GM04504 (cell line): ENCODE results near the gene USP17L17.
"Not testable (repeated sequence)": the region's sequence is repeated elsewhere in the genome, so short reads cannot be mapped to it uniquely, and the experiment has no call there.

Experiments
- DNase-seq: peaks from one replicate; pipeline ENCODE4 v3.0.0-alpha.2; 2012; ENCODE audit warnings: low read depth

The USP17L17 gene, protein sequence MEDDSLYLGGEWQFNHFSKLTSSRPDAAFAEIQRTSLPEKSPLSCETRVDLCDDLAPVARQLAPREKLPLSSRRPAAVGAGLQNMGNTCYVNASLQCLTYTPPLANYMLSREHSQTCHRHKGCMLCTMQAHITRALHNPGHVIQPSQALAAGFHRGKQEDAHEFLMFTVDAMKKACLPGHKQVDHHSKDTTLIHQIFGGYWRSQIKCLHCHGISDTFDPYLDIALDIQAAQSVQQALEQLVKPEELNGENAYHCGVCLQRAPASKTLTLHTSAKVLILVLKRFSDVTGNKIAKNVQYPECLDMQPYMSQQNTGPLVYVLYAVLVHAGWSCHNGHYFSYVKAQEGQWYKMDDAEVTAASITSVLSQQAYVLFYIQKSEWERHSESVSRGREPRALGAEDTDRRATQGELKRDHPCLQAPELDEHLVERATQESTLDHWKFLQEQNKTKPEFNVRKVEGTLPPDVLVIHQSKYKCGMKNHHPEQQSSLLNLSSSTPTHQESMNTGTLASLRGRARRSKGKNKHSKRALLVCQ

DNA sequence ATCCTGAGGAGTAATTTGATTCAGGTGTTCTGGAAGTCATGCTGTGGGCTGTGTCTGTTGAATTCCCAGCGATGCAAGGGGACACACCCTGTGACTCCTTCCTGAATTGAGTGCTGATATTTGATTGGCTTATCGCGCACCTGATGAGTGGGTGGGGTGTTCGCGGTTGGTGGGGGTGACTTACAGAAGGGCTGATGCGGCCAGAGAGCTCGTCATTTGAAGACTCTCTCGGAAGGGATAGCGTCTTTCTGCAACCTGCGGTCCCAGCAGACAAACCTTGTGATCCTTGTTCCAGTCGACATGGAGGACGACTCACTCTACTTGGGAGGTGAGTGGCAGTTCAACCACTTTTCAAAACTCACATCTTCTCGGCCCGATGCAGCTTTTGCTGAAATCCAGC lies at the start of gene USP17L17:
USP17L17 (plus strand) TSS at position 301 of the 400 bp plus-strand sequence; CDS start at position 301, 0 bp downstream.
- not testable (repeated sequence) for DNase-seq

DNA sequence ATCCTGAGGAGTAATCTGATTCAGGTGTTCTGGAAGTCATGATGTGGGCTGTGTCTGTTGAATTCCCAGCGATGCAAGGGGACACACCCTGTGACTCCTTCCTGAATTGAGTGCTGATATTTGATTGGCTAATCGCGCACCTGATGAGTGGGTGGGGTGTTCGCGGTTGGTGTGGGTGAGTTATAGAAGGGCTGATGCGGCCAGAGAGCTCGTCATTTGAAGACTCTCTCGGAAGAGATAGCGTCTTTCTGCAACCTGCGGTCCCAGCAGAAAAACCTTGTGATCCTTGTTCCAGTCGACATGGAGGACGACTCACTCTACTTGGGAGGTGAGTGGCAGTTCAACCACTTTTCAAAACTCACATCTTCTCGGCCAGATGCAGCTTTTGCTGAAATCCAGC lies 33.3 kb upstream of the USP17L17 start, which contains the start of gene USP17L10:
USP17L10 (plus strand) TSS at position 301 of the 400 bp plus-strand sequence; CDS start at position 301, 0 bp downstream.
- DNase-seq: not testable (repeated sequence)

DNA sequence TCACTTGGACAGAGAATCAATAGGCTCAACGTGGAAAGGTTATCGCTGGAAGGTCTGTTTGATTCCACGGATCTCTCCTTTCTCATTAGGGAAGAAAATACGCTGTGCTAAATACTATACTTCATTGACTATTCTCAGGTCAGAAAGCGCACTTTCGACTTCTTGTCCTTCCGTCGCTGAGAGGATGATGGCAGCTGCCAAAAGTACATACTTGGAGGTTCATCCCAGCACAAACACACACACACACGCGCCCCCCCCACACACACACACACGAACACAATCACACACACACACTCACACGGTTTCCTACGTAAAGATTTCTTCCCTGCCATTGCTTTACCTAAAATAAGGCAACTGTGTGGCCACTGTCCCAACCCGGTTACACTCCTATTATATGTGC lies 29.0 kb upstream of the USP17L17 start:
- DNase-seq: not testable (repeated sequence)

DNA sequence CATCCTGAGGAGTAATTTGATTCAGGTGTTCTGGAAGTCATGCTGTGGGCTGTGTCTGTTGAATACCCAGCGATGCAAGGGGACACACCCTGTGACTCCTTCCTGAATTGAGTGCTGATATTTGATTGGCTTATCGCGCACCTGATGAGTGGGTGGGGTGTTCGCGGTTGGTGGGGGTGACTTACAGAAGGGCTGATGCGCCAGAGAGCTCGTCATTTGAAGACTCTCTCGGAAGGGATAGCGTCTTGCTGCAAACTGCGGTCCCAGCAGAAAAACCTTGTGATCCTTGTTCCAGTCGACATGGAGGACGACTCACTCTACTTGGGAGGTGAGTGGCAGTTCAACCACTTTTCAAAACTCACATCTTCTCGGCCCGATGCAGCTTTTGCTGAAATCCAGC lies 28.6 kb upstream of the USP17L17 start, which contains the start of gene USP17L11:
USP17L11 (plus strand) TSS at position 301 of the 400 bp plus-strand sequence; CDS start at position 301, 0 bp downstream.
- DNase-seq: not testable (repeated sequence)

DNA sequence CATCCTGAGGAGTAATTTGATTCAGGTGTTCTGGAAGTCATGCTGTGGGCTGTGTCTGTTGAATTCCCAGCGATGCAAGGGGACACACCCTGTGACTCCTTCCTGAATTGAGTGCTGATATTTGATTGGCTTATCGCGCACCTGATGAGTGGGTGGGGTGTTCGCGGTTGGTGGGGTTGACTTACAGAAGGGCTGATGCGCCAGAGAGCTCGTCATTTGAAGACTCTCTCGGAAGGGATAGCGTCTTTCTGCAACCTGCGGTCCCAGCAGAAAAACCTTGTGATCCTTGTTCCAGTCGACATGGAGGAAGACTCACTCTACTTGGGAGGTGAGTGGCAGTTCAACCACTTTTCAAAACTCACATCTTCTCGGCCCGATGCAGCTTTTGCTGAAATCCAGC lies 23.8 kb upstream of the USP17L17 start, which contains the start of gene USP17L12:
USP17L12 (plus strand) TSS at position 301 of the 400 bp plus-strand sequence; CDS start at position 301, 0 bp downstream.
- not testable (repeated sequence) for DNase-seq

DNA sequence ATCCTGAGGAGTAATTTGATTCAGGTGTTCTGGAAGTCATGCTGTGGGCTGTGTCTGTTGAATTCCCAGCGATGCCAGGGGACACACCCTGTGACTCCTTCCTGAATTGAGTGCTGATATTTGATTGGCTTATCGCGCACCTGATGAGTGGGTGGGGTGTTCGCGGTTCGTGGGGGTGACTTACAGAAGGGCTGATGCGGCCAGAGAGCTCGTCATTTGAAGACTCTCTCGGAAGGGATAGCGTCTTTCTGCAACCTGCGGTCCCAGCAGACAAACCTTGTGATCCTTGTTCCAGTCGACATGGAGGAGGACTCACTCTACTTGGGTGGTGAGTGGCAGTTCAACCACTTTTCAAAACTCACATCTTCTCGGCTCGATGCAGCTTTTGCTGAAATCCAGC lies 19.1 kb upstream of the USP17L17 start, which contains the start of gene USP17L13:
USP17L13 (plus strand) TSS at position 301 of the 400 bp plus-strand sequence; CDS start at position 301, 0 bp downstream.
- DNase-seq: not testable (repeated sequence)

DNA sequence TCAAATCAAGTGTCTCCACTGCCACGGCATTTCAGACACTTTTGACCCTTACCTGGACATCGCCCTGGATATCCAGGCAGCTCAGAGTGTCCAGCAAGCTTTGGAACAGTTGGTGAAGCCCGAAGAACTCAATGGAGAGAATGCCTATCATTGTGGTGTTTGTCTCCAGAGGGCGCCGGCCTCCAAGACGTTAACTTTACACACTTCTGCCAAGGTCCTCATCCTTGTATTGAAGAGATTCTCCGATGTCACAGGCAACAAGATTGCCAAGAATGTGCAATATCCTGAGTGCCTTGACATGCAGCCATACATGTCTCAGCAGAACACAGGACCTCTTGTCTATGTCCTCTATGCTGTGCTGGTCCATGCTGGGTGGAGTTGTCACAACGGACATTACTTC lies 13.4 kb upstream of the USP17L17 start:
- DNase-seq: not testable (repeated sequence)

DNA sequence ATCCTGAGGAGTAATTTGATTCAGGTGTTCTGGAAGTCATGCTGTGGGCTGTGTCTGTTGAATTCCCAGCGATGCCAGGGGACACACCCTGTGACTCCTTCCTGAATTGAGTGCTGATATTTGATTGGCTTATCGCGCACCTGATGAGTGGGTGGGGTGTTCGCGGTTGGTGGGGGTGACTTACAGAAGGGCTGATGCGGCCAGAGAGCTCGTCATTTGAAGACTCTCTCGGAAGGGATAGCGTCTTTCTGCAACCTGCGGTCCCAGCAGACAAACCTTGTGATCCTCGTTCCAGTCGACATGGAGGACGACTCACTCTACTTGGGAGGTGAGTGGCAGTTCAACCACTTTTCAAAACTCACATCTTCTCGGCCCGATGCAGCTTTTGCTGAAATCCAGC lies 9.6 kb upstream of the USP17L17 start, which contains the start of gene USP17L15:
USP17L15 (plus strand) TSS at position 301 of the 400 bp plus-strand sequence; CDS start at position 301, 0 bp downstream.
- DNase-seq: not testable (repeated sequence)

DNA sequence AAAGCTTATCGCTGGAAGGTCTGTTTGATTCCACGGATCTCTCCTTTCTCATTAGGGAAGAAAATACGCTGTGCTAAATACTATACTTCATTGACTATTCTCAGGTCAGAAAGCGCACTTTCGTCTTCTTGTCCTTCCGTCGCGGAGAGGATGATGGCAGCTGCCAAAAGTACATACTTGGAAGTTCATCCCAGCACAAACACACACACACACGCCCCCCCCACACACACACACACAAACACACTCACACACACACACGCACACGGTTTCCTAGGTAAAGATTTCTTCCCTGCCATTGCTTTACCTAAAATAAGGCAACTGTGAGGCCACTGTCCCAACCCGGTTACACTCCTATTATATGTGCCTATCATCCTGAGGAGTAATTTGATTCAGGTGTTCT lies 5.2 kb upstream of the USP17L17 start:
- DNase-seq: not testable (repeated sequence)

DNA sequence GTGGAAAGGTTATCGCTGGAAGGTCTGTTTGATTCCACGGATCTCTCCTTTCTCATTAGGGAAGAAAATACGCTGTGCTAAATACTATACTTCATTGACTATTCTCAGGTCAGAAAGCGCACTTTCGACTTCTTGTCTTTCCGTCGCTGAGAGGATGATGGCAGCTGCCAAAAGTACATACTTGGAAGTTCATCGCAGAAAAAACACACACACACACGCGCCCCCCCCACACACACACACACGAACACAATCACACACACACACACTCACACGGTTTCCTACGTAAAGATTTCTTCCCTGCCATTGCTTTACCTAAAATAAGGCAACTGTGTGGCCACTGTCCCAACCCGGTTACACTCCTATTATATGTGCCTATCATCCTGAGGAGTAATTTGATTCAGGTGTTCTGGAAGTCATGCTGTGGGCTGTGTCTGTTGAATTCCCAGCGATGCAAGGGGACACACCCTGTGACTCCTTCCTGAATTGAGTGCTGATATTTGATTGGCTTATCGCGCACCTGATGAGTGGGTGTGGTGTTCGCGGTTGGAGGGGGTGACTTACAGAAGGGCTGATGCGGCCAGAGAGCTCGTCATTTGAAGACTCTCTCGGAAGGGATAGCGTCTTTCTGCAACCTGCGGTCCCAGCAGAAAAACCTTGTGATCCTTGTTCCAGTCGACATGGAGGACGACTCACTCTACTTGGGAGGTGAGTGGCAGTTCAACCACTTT lies 4.4 kb downstream of the USP17L17 start, which contains the start of gene USP17L18:
USP17L18 (plus strand) TSS at position 678 of the 728 bp plus-strand sequence; CDS start at position 678, 0 bp downstream.
- DNase-seq: not testable (repeated sequence)

DNA sequence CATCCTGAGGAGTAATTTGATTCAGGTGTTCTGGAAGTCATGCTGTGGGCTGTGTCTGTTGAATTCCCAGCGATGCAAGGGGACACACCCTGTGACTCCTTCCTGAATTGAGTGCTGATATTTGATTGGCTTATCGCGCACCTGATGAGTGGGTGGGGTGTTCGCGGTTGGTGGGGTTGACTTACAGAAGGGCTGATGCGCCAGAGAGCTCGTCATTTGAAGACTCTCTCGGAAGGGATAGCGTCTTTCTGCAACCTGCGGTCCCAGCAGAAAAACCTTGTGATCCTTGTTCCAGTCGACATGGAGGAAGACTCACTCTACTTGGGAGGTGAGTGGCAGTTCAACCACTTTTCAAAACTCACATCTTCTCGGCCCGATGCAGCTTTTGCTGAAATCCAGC lies 9.4 kb downstream of the USP17L17 start, which contains the start of gene USP17L19:
USP17L19 (plus strand) TSS at position 301 of the 400 bp plus-strand sequence; CDS start at position 301, 0 bp downstream.
- DNase-seq: not testable (repeated sequence)

DNA sequence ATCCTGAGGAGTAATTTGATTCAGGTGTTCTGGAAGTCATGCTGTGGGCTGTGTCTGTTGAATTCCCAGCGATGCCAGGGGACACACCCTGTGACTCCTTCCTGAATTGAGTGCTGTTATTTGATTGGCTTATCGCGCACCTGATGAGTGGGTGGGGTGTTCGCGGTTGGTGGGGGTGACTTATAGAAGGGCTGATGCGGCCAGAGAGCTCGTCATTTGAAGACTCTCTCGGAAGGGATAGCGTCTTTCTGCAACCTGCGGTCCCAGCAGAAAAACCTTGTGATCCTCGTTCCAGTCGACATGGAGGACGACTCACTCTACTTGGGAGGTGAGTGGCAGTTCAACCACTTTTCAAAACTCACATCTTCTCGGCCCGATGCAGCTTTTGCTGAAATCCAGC lies 14.1 kb downstream of the USP17L17 start, which contains the start of gene USP17L20:
USP17L20 (plus strand) TSS at position 301 of the 400 bp plus-strand sequence; CDS start at position 301, 0 bp downstream.
- DNase-seq: not testable (repeated sequence)

DNA sequence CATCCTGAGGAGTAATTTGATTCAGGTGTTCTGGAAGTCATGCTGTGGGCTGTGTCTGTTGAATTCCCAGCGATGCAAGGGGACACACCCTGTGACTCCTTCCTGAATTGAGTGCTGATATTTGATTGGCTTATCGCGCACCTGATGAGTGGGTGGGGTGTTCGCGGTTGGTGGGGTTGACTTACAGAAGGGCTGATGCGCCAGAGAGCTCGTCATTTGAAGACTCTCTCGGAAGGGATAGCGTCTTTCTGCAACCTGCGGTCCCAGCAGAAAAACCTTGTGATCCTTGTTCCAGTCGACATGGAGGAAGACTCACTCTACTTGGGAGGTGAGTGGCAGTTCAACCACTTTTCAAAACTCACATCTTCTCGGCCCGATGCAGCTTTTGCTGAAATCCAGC lies 18.9 kb downstream of the USP17L17 start, which contains the start of gene USP17L21:
USP17L21 (plus strand) TSS at position 301 of the 400 bp plus-strand sequence; CDS start at position 301, 0 bp downstream.
- DNase-seq: not testable (repeated sequence)

DNA sequence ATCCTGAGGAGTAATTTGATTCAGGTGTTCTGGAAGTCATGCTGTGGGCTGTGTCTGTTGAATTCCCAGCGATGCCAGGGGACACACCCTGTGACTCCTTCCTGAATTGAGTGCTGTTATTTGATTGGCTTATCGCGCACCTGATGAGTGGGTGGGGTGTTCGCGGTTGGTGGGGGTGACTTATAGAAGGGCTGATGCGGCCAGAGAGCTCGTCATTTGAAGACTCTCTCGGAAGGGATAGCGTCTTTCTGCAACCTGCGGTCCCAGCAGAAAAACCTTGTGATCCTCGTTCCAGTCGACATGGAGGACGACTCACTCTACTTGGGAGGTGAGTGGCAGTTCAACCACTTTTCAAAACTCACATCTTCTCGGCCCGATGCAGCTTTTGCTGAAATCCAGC lies 23.6 kb downstream of the USP17L17 start, which contains the start of gene USP17L22:
USP17L22 (plus strand) TSS at position 301 of the 400 bp plus-strand sequence; CDS start at position 301, 0 bp downstream.
- DNase-seq: not testable (repeated sequence)

DNA sequence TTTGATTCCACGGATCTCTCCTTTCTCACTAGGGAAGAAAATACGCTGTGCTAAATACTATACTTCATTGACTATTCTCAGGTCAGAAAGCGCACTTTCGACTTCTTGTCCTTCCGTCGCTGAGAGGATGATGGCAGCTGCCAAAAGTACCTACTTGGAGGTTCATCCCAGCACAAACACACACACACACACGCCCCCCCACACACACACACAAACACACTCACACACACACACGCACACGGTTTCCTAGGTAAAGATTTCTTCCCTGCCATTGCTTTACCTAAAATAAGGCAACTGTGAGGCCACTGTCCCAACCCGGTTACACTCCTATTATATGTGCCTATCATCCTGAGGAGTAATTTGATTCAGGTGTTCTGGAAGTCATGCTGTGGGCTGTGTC lies 28.0 kb downstream of the USP17L17 start:
- not testable (repeated sequence) for DNase-seq
